H1 (cell line): ENCODE data around the gene SPARC. TPM values are rescaled to one million over a fixed set of nuclear protein-coding genes. Genes with fewer than 3 reads are reported as not detected.

Experiments used
- CHD7 ChIP-seq: fragments of 300-600 bp; sonication (generic); IDR thresholded peaks from 2 replicates; pipeline ENCODE4 v1.7.1; 2012; ENCODE audit warnings: low read length, moderate library complexity, mild to moderate bottlenecking, inconsistent platforms; ENCODE audit not compliant: insufficient replicate concordance
- EP300 ChIP-seq, 2 experiments: IDR thresholded peaks; 1 replicate in 1 of 2; 2 replicates in 1 of 2; pipeline ENCODE4 v1.6.1; 2011 to 2012; ENCODE audit warnings: low read depth in 2 of 2, low read length in 2 of 2, mild to moderate bottlenecking in 2 of 2, borderline replicate concordance in 1 of 2, inconsistent platforms in 1 of 2, moderate library complexity in 1 of 2
- SIX5 ChIP-seq: IDR thresholded peaks from 2 replicates; pipeline ENCODE4 v1.6.1; 2011; ENCODE audit warnings: mild to moderate bottlenecking, low read depth, low read length
- SP2 ChIP-seq: IDR thresholded peaks from 2 replicates; pipeline ENCODE4 v1.6.1; 2012; ENCODE audit warnings: mild to moderate bottlenecking, low read length, inconsistent platforms
- SUZ12 ChIP-seq: fragments of 200-600 bp; sonication (generic); IDR thresholded peaks from 2 replicates; pipeline ENCODE4 v1.6.1; 2012; ENCODE audit warnings: mild to moderate bottlenecking, inconsistent platforms, low read length, moderate library complexity, mixed read lengths
- TAF1 ChIP-seq: IDR thresholded peaks from 2 replicates; pipeline ENCODE4 v1.6.1; 2011; ENCODE audit warnings: mild to moderate bottlenecking, low read depth, low read length
- TEAD4 ChIP-seq: IDR thresholded peaks from 2 replicates; pipeline ENCODE4 v1.6.1; 2012; ENCODE audit warnings: low read depth, low read length, inconsistent platforms, mixed read lengths
- polyA plus RNA-seq, 7 experiments: library from polyadenylated mRNA; depleted of rRNA in 3 of 7; stranded (reverse) in 5 of 7; unstranded in 2 of 7; fragments of >200 nt in 5 of 7; fragments of 200-250 nt in 2 of 7; gene quantifications; 1 replicate in 5 of 7; 2 replicates in 1 of 7; 4 replicates in 1 of 7; pipeline versions ENCODE4 v1.2.1 to v1.2.3, GENCODE V29; 2011 to 2013; ENCODE audit warnings: missing spikeins in 2 of 7, mixed read lengths in 2 of 7
- total RNA-seq: library from RNA; stranded (reverse); fragmentation: NEBNext Ultra II Directional; extraction: Animal tissue kit (Norgen Biotek cat#: 25700); gene quantifications from 2 replicates; pipeline ENCODE4 v1.2.1, GENCODE V29; 2021
- TF ChIP-seq, protein P1 (sequence below), 3 experiments: IDR thresholded peaks; 1 replicate in 2 of 3; 2 replicates in 1 of 3; pipeline versions ENCODE4 v1.5.1 to v1.6.1; 2011; ENCODE audit warnings: low read length in 3 of 3, mild to moderate bottlenecking in 3 of 3, inconsistent platforms in 2 of 3, low read depth in 1 of 3, moderate library complexity in 1 of 3; ENCODE audit not compliant: insufficient read depth in 1 of 3; ENCODE audit errors: control extremely low read depth in 1 of 3

SPARC gene
- total and polyA plus RNA-seq, 2 of the 8 experiments (the other 6 are each of a cell fraction or from before 2014, with no cell fraction given): 375 to 438 TPM

DNA sequence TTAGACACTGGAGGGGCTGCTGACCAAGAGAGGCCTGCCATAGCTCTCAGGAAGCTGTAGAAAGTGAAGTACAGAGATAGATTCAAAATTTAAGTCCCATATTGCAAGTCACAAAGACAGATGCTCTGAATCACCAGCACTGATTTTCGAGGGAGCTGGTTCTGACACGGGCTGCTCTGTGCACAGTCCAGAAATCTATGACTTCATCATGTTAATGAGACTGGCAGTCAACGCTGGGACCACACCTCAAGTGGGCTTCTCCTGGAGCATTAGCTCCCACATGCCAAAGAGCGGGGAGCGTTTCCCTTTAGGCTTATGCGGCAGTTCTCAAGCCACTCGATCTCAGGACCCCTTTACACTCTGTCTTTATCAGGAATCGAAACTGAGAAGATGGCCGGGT lies 61.4 kb downstream of the SPARC start (continued):
- TF ChIP-seq EP300 (IDR thresholded peaks at IDR 0.05; ENCODE audit: borderline replicate concordance in 1 of 2, low read depth in 2 of 2, low read length in 2 of 2) (no peak), TAF1 (no peak), TEAD4 (no peak), SUZ12 (no peak), SP2 (no peak), CHD7 (no peak), SIX5 (no peak)
- TF ChIP-seq, protein P1, sequence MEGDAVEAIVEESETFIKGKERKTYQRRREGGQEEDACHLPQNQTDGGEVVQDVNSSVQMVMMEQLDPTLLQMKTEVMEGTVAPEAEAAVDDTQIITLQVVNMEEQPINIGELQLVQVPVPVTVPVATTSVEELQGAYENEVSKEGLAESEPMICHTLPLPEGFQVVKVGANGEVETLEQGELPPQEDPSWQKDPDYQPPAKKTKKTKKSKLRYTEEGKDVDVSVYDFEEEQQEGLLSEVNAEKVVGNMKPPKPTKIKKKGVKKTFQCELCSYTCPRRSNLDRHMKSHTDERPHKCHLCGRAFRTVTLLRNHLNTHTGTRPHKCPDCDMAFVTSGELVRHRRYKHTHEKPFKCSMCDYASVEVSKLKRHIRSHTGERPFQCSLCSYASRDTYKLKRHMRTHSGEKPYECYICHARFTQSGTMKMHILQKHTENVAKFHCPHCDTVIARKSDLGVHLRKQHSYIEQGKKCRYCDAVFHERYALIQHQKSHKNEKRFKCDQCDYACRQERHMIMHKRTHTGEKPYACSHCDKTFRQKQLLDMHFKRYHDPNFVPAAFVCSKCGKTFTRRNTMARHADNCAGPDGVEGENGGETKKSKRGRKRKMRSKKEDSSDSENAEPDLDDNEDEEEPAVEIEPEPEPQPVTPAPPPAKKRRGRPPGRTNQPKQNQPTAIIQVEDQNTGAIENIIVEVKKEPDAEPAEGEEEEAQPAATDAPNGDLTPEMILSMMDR (IDR thresholded peaks at IDR 0.05; ENCODE audit: control extremely low read depth in 1 of 3, insufficient read depth in 1 of 3, low read depth in 1 of 3, low read length in 3 of 3): no peak
- TF ChIP-seq, all 59 proteins: peak for 0
